K562 (cell line): Measurements from ENCODE around the gene CLPSL1. TPM values are rescaled to one million over a fixed set of nuclear protein-coding genes. Genes with fewer than 3 reads are reported as not detected.
A peak's percentile ranks its signal among the peaks of the same experiment; 100 is the strongest.

Experiments
- ATAC-seq: fragments of 200-7000 bp; cut with Tn5 transposase; 3 replicates; pipeline ENCODE4 v1.9.1; 2020; ENCODE audit warnings: moderate library complexity
- BruUV-seq: library from RNA; stranded (reverse); fragments of 400-500 nt; replicated peaks from 2 replicates; lab custom pipeline; 2021; lab: Mats Ljungman, UMichigan
- CTCF ChIA-PET: fragments of 300-600 bp; formaldehyde crosslinking; extraction: SDS; loops from one replicate; lab custom pipeline; 2021; ENCODE audit warnings: low intra/inter-chr PET ratio; lab: Yijun Ruan, JAX
- POLR2A ChIA-PET: fragments of 300-600, 350-650 bp; sonication (Branson Sonifier 250); formaldehyde crosslinking; extraction: SDS; loops from one replicate; lab custom pipeline; 2021; ENCODE audit warnings: antibody characterized with exemption, inconsistent platforms; lab: Yijun Ruan, JAX
- DNase-seq, 4 experiments: peaks; one replicate each; pipeline versions ENCODE4 v3.0.0 to v3.0.0-alpha.2; 2011 to 2018; ENCODE audit warnings: low spot score in 3 of 4, mixed read lengths in 3 of 4; ENCODE audit errors: extremely low read depth in 1 of 4
- FAIRE-seq: peaks from 2 replicates; lab custom pipeline; 2011; peaks lifted over from hg19 to GRCh38; lab: Jason Lieb, UNC
- H2AFZ ChIP-seq: 2 replicates; pipeline ENCODE4 v1.6.0; 2011; ENCODE audit warnings: low read depth, low read length, control low read depth, inconsistent platforms
- H3K27ac ChIP-seq: fragments of 200-600 bp; 3 replicates; pipeline ENCODE4 v1.8.0; 2011; ENCODE audit warnings: low read depth, mild to moderate bottlenecking, control low read depth, inconsistent platforms, low read length, moderate library complexity, mixed read lengths; ENCODE audit errors: extremely low read depth
- H3K27me3 ChIP-seq, 2 experiments: fragments of 300-600 bp in 1 of 2; 2 replicates in 1 of 2; 3 replicates in 1 of 2; pipeline versions ENCODE4 v1.6.0 to v1.8.0; 2011; ENCODE audit warnings: inconsistent platforms in 2 of 2, low read length in 2 of 2, mild to moderate bottlenecking in 1 of 2, mixed read lengths in 1 of 2, moderate library complexity in 1 of 2; ENCODE audit not compliant: control insufficient read depth in 2 of 2, insufficient read depth in 2 of 2
- H3K36me3 ChIP-seq: fragments of 300-600 bp; 3 replicates; pipeline ENCODE4 v1.8.0; 2011; ENCODE audit warnings: mild to moderate bottlenecking, low read length, inconsistent platforms; ENCODE audit not compliant: control insufficient read depth, insufficient read depth
- H3K4me1 ChIP-seq, 2 experiments: fragments of 200-600 bp in 1 of 2; replicated peaks in 1 of 2; 2 replicates in 1 of 2; 3 replicates in 1 of 2; pipeline versions ENCODE4 v1.5.1 to v1.8.0; 2011; ENCODE audit warnings: inconsistent platforms in 2 of 2, low read length in 2 of 2, mild to moderate bottlenecking in 1 of 2, mixed read lengths in 1 of 2, moderate library complexity in 1 of 2; ENCODE audit not compliant: control insufficient read depth in 2 of 2, insufficient read depth in 2 of 2
- H3K4me2 ChIP-seq: 2 replicates; pipeline ENCODE4 v1.6.1; 2011; ENCODE audit warnings: low read length, control low read depth, inconsistent platforms, mixed read lengths; ENCODE audit not compliant: insufficient read depth
- H3K4me3 ChIP-seq: fragments of 200-600 bp; sonication (generic), shearing (Covaris generic); 2 replicates; pipeline ENCODE4 v1.5.1; 2016; ENCODE audit warnings: control low read depth, inconsistent platforms
- H3K79me2 ChIP-seq: fragments of 200-600 bp; 3 replicates; pipeline ENCODE4 v1.8.0; 2011; ENCODE audit warnings: low read length, inconsistent platforms; ENCODE audit not compliant: control insufficient read depth, insufficient read depth
- H3K9ac ChIP-seq, 2 experiments: 2 replicates each; pipeline versions ENCODE4 v1.6.0 to v1.6.1; 2011; ENCODE audit warnings: low read depth in 2 of 2, low read length in 2 of 2, control low read depth in 1 of 2, inconsistent platforms in 1 of 2, mild to moderate bottlenecking in 1 of 2, mixed read lengths in 1 of 2; ENCODE audit not compliant: insufficient read depth in 1 of 2
- H3K9me1 ChIP-seq: one replicate; pipeline ENCODE4 v1.6.0; 2011; ENCODE audit warnings: inconsistent platforms, mild to moderate bottlenecking, low read length, moderate library complexity; ENCODE audit not compliant: control insufficient read depth, insufficient read depth
- H3K9me3 ChIP-seq: replicated peaks from 2 replicates; pipeline ENCODE4 v1.5.1; 2011; ENCODE audit warnings: low read depth, low read length, inconsistent platforms; ENCODE audit not compliant: control insufficient read depth, insufficient read depth
- H4K20me1 ChIP-seq: replicated peaks from 2 replicates; pipeline ENCODE4 v1.6.1; 2011; ENCODE audit warnings: low read length, inconsistent platforms, mixed read lengths; ENCODE audit not compliant: control insufficient read depth, insufficient read depth
- ATF6 ChIP-seq: sonication (generic); formaldehyde crosslinking; IDR thresholded peaks from 2 replicates; pipeline ENCODE4 v1.4.0; 2020; ENCODE audit warnings: mild to moderate bottlenecking, missing genetic modification reagents
- GABPB2 ChIP-seq: fragments of 250-450 bp; sonication (Bioruptor Pico); conservative IDR thresholded peaks from 2 replicates; pipeline ENCODE4 v1.5.1; 2021; ENCODE audit warnings: mild to moderate bottlenecking
- HES1 ChIP-seq: fragments of 450-650 bp; IDR thresholded peaks from 2 replicates; pipeline ENCODE4 v1.6.1; 2016; ENCODE audit warnings: low read depth, mild to moderate bottlenecking, moderate library complexity
- MAFF ChIP-seq: IDR thresholded peaks from 2 replicates; pipeline ENCODE4 v1.6.1; 2012; ENCODE audit warnings: low read length, improper control_type of control experiment
- MEF2A ChIP-seq: IDR thresholded peaks from 2 replicates; pipeline ENCODE4 v1.6.1; 2011; ENCODE audit warnings: low read depth, mild to moderate bottlenecking, low read length, moderate library complexity; ENCODE audit not compliant: control insufficient read depth
- PRMT5 ChIP-seq: sonication (generic); formaldehyde crosslinking; IDR thresholded peaks from 2 replicates; pipeline ENCODE4 v1.5.0; 2020; ENCODE audit warnings: missing genetic modification reagents
- ZNF707 ChIP-seq: fragments of 250-450 bp; sonication (Bioruptor Pico); conservative IDR thresholded peaks from 2 replicates; pipeline ENCODE4 v1.8.0; 2022; ENCODE audit warnings: inconsistent platforms, mild to moderate bottlenecking, moderate library complexity
- WGBS: fragments of 100-300 bp; shearing (Covaris generic); methylation state at CpG from one replicate; pipeline ENCODE4 v1.1.6; 2016; ENCODE audit warnings: low coverage, mixed read lengths; ENCODE audit not compliant: insufficient coverage; ENCODE audit errors: missing lambda C conversion rate; 5-methylcytosine and 5-hydroxymethylcytosine counted together
- in situ Hi-C: fragments of 300-500 bp; cut with MboI; formaldehyde crosslinking; loops from 4 replicates; pipeline ENCODE4 v1.15.0; 2018; ENCODE audit warnings: inconsistent platforms, mixed read lengths
- intact Hi-C: fragments of 100-400 bp; cut with micrococcal nuclease; formaldehyde crosslinking; loops from 2 replicates; pipeline ENCODE4 v1.14.2; 2022
- polyA plus RNA-seq, 8 experiments: library from polyadenylated mRNA; depleted of rRNA in 4 of 8; stranded (reverse) in 5 of 8; unstranded in 3 of 8; fragments of >200 nt; fragmentation: Nextera tagmentation in 2 of 8; fragmentation: Illumina TruSeq in 1 of 8; extraction: Ambion mirVana in 2 of 8; extraction: Trizol in 1 of 8; gene quantifications; 2 replicates each; pipeline versions ENCODE4 v1.2.1 to v1.2.3, GENCODE V29; 2011 to 2014; ENCODE audit warnings: inconsistent platforms in 1 of 8, missing spikeins in 1 of 8
- total RNA-seq, 7 experiments: library from RNA; depleted of rRNA in 6 of 7; stranded (reverse); fragments of >200 nt in 6 of 7; fragmentation: Illumina TruSeq in 2 of 7; extraction: Trizol in 2 of 7; gene quantifications; 2 replicates each; pipeline versions ENCODE4 v1.2.1 to v1.2.3, GENCODE V29; 2011 to 2021; ENCODE audit warnings: low replicate concordance in 1 of 7
- TF ChIP-seq, protein P1 (sequence below): fragments of 450-650 bp; IDR thresholded peaks from one replicate; pipeline ENCODE4 v1.6.1; 2018; ENCODE audit warnings: mild to moderate bottlenecking, moderate library complexity; ENCODE audit not compliant: partially characterized antibody
- TF ChIP-seq, protein P2 (sequence below): fragments of 250-450 bp; sonication (Bioruptor Pico); IDR thresholded peaks from 2 replicates; pipeline ENCODE4 v1.8.0; 2022; ENCODE audit warnings: inconsistent platforms, mild to moderate bottlenecking, moderate library complexity, borderline replicate concordance

CLPSL1 gene
- total and polyA plus RNA-seq, 9 of the 15 experiments (the other 6 are each of a cell fraction or from before 2014, with no cell fraction given) = not detected

- TF ChIP-seq HES1 = no peak
- no peak for TF ChIP-seq MEF2A
- TF ChIP-seq, protein P1, sequence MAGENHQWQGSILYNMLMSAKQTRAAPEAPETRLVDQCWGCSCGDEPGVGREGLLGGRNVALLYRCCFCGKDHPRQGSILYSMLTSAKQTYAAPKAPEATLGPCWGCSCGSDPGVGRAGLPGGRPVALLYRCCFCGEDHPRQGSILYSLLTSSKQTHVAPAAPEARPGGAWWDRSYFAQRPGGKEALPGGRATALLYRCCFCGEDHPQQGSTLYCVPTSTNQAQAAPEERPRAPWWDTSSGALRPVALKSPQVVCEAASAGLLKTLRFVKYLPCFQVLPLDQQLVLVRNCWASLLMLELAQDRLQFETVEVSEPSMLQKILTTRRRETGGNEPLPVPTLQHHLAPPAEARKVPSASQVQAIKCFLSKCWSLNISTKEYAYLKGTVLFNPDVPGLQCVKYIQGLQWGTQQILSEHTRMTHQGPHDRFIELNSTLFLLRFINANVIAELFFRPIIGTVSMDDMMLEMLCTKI = no peak
These were observed 25.4 kb upstream of the CLPSL1 start (continued) for GRCh38 chr6:35755278-35755924.

GRCh38 chr6:35757456-35758123 is 23.2 kb upstream of the CLPSL1 start:
- Histone ChIP-seq H3K79me2 (no peaks in the 10 kb centered on the region), H3K36me3 (no peaks in the 10 kb centered on the region), H3K4me2 (no peak overlapping the region), H3K9me3 (no peaks in the 10 kb centered on the region), H3K4me3 (no peak overlapping the region), H4K20me1 (no peaks in the 10 kb centered on the region), H3K27ac (no peak overlapping the region), H3K4me1 (no peaks in the 10 kb centered on the region), H3K9me1 (no peaks in the 10 kb centered on the region), H2AFZ (no peak overlapping the region), H3K27me3 (peaks cover 41 to 79% of the 10 kb centered on the region in 2 experiments), H3K9ac (no peak overlapping the region; a peak in 1 of 4 replicates)
- in situ Hi-C loops (no loop called here), intact Hi-C loops (loop anchor here (5.0 kb wide), 2 partner anchors 200 to 235 kb away; no protein-coding TSS in a partner anchor)
- 8% methylated on average over 10 of the region's 10 CpGs for WGBS
- DNase-seq = peak; percentile 57 to 81 (median 67)
- peak; percentile 97 for FAIRE-seq
- no TSS peak for BruUV-seq
- ATAC-seq = peak; percentile 96
- POLR2A ChIA-PET = interaction anchor here (0.5 to 0.9 kb wide), 3 partner anchors 11 to 206 kb away, joined by 3 to 5 read pairs (median 4); no protein-coding TSS in a partner anchor
- CTCF ChIA-PET = interaction anchor here (0.8 to 1.3 kb wide), 3 partner anchors 174 to 235 kb away, joined by 4 to 5 read pairs (median 5); no protein-coding TSS in a partner anchor
- TF ChIP-seq PRMT5 (CRISPR knock-in tag) (no peak), ZNF707 (CRISPR knock-in tag) (no peak), GABPB2 (CRISPR knock-in tag) (no peak), MAFF (no peak), ATF6 (CRISPR knock-in tag) (no peak)
- TF ChIP-seq, protein P2, sequence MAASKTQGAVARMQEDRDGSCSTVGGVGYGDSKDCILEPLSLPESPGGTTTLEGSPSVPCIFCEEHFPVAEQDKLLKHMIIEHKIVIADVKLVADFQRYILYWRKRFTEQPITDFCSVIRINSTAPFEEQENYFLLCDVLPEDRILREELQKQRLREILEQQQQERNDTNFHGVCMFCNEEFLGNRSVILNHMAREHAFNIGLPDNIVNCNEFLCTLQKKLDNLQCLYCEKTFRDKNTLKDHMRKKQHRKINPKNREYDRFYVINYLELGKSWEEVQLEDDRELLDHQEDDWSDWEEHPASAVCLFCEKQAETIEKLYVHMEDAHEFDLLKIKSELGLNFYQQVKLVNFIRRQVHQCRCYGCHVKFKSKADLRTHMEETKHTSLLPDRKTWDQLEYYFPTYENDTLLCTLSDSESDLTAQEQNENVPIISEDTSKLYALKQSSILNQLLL = no peak
